A549 (cell line): Measurements from ENCODE around the gene CES1. TPM values are rescaled to one million over a fixed set of nuclear protein-coding genes. Genes with fewer than 3 reads are reported as not detected.
"Not testable (repeated sequence)": the region's sequence is repeated elsewhere in the genome, so short reads cannot be mapped to it uniquely, and the experiment has no call there.

Experiments used
- ATAC-seq, 2 experiments: fragments of 200-7000 bp in 1 of 2; fragments of >200 bp in 1 of 2; cut with Nextera tagmentation in 1 of 2; cut with Tn5 transposase in 1 of 2; 3 replicates each; pipeline versions ENCODE4 v1.8.0 to v1.9.1; 2018 to 2020; ENCODE audit warnings: mild to moderate bottlenecking in 1 of 2, moderate library complexity in 1 of 2
- CTCF ChIA-PET: fragments of 300-600 bp; sonication (Branson Sonifier 250); formaldehyde crosslinking; extraction: SDS; loops from one replicate; lab custom pipeline; 2021; ENCODE audit warnings: antibody characterized with exemption, inconsistent platforms; lab: Yijun Ruan, JAX
- POLR2A ChIA-PET: fragments of 350-600 bp; formaldehyde crosslinking; extraction: SDS; loops from one replicate; lab custom pipeline; 2021; ENCODE audit warnings: antibody characterized with exemption, inconsistent platforms; lab: Yijun Ruan, JAX
- DNase-seq, 2 experiments: peaks; one replicate each; pipeline versions ENCODE4 v3.0.0 to v3.0.0-alpha.2; 2011 to 2016; ENCODE audit warnings: low read depth in 1 of 2, low spot score in 1 of 2
- FAIRE-seq: peaks from 2 replicates; lab custom pipeline; 2011; peaks lifted over from hg19 to GRCh38; lab: Jason Lieb, UNC
- H3K27ac ChIP-seq, 2 experiments: fragments of >200 bp; sonication (Bioruptor Twin); formaldehyde crosslinking; 3 replicates each; pipeline ENCODE4 v1.5.1; 2016 to 2017
- H3K4me1 ChIP-seq: fragments of >200 bp; sonication (Bioruptor Twin); formaldehyde crosslinking; 3 replicates; pipeline ENCODE4 v1.6.1; 2016
- H3K4me2 ChIP-seq: fragments of >200 bp; sonication (Bioruptor Twin); formaldehyde crosslinking; 3 replicates; pipeline ENCODE4 v1.6.1; 2016
- H3K4me3 ChIP-seq: fragments of >200 bp; sonication (Bioruptor Twin); formaldehyde crosslinking; 3 replicates; pipeline ENCODE4 v1.5.1; 2016
- H3K9me3 ChIP-seq: fragments of >200 bp; sonication (Bioruptor Twin); formaldehyde crosslinking; 3 replicates; pipeline ENCODE4 v1.6.1; 2016
- ATOH8 ChIP-seq: fragments of 250-450 bp; sonication (Bioruptor Pico); IDR thresholded peaks from 2 replicates; pipeline ENCODE4 v1.5.0; 2020; ENCODE audit warnings: low read depth, mild to moderate bottlenecking, moderate library complexity
- CBX8 ChIP-seq: fragments of 200-600 bp; sonication (generic); IDR thresholded peaks from 2 replicates; pipeline ENCODE4 v1.6.1; 2016
- CEBPB ChIP-seq, 2 experiments: fragments of >200 bp in 1 of 2; sonication (Bioruptor Twin) in 1 of 2; formaldehyde crosslinking in 1 of 2; IDR thresholded peaks; 2 replicates each; pipeline ENCODE4 v1.6.1; 2012 to 2016
- CHD4 ChIP-seq: fragments of 200-600 bp; sonication (generic); IDR thresholded peaks from 2 replicates; pipeline ENCODE4 v1.6.1; 2016; ENCODE audit warnings: antibody characterized with exemption, mild to moderate bottlenecking, borderline replicate concordance
- EHF ChIP-seq: fragments of 250-450 bp; sonication (Bioruptor Pico); IDR thresholded peaks from 2 replicates; pipeline ENCODE4 v1.5.0; 2020; ENCODE audit warnings: mild to moderate bottlenecking
- FOSB ChIP-seq: fragments of 250-450 bp; sonication (Bioruptor Pico); IDR thresholded peaks from 2 replicates; pipeline ENCODE4 v1.5.0; 2020; ENCODE audit warnings: mild to moderate bottlenecking, moderate library complexity
- FOXS1 ChIP-seq: fragments of 250-450 bp; sonication (Bioruptor Pico); IDR thresholded peaks from 2 replicates; pipeline ENCODE4 v1.5.0; 2020; ENCODE audit warnings: mild to moderate bottlenecking, moderate library complexity
- HEYL ChIP-seq: fragments of 250-450 bp; sonication (Bioruptor Pico); IDR thresholded peaks from 2 replicates; pipeline ENCODE4 v1.8.0; 2021; ENCODE audit warnings: mild to moderate bottlenecking, moderate library complexity
- HOXA7 ChIP-seq: fragments of 250-450 bp; sonication (Bioruptor Pico); IDR thresholded peaks from 2 replicates; pipeline ENCODE4 v1.5.0; 2020; ENCODE audit warnings: mild to moderate bottlenecking, moderate library complexity
- KDM1A ChIP-seq: fragments of 200-600 bp; sonication (generic); IDR thresholded peaks from 2 replicates; pipeline ENCODE4 v1.6.1; 2016; ENCODE audit warnings: low read depth, mild to moderate bottlenecking
- KDM5A ChIP-seq: fragments of 200-600 bp; sonication (generic); IDR thresholded peaks from 2 replicates; pipeline ENCODE4 v1.6.1; 2016; ENCODE audit warnings: antibody characterized with exemption, mild to moderate bottlenecking
- NFE2L2 ChIP-seq: fragments of 150-350 bp; conservative IDR thresholded peaks from 2 replicates; pipeline ENCODE4 v1.6.1; 2014; ENCODE audit warnings: low read length
- NPAS2 ChIP-seq: fragments of 250-450 bp; sonication (Bioruptor Pico); IDR thresholded peaks from 2 replicates; pipeline ENCODE4 v1.8.0; 2022; ENCODE audit warnings: mild to moderate bottlenecking, moderate library complexity, borderline replicate concordance
- POLR2A ChIP-seq: IDR thresholded peaks from 2 replicates; pipeline ENCODE4 v1.6.1; 2012; ENCODE audit warnings: mild to moderate bottlenecking, low read length
- RARB ChIP-seq: fragments of 250-450 bp; sonication (Bioruptor Pico); IDR thresholded peaks from 2 replicates; pipeline ENCODE4 v1.8.0; 2021; ENCODE audit warnings: mild to moderate bottlenecking, moderate library complexity
- RNF2 ChIP-seq: fragments of 200-600 bp; sonication (generic); IDR thresholded peaks from 2 replicates; pipeline ENCODE4 v1.6.1; 2016; ENCODE audit warnings: low read depth, mild to moderate bottlenecking, antibody characterized with exemption, moderate library complexity, borderline replicate concordance
- SREBF2 ChIP-seq: fragments of 450-650 bp; IDR thresholded peaks from 2 replicates; pipeline ENCODE4 v1.6.1; 2014; ENCODE audit warnings: mild to moderate bottlenecking, moderate library complexity
- ZC3H11A ChIP-seq: fragments of 450-650 bp; IDR thresholded peaks from 2 replicates; pipeline ENCODE4 v1.6.1; 2014; ENCODE audit warnings: antibody characterized with exemption, mild to moderate bottlenecking
- ZFP36 ChIP-seq: fragments of 450-650 bp; IDR thresholded peaks from 2 replicates; pipeline ENCODE4 v1.6.1; 2014; ENCODE audit warnings: borderline replicate concordance; ENCODE audit not compliant: partially characterized antibody
- WGBS: methylation state at CpG from one replicate; pipeline ENCODE4 v1.1.6; 2017; ENCODE audit errors: missing lambda C conversion rate; 5-methylcytosine and 5-hydroxymethylcytosine counted together
- polyA plus RNA-seq, 4 experiments: library from polyadenylated mRNA; depleted of rRNA in 3 of 4; stranded (reverse); fragments of >200 nt; fragmentation: RNase III in 1 of 4; extraction: RNeasy Plus Mini Kit Qiagen cat#74134 plus additional on column Dnase treatment in 1 of 4; gene quantifications; 2 replicates in 3 of 4; 3 replicates in 1 of 4; pipeline ENCODE4 v1.2.3, GENCODE V29; 2011 to 2017
- TF ChIP-seq, protein P1 (sequence below): fragments of 450-650 bp; IDR thresholded peaks from 2 replicates; pipeline ENCODE4 v1.6.1; 2014; ENCODE audit warnings: antibody characterized with exemption
- TF ChIP-seq, protein P2 (sequence below): fragments of >200 bp; sonication (Bioruptor Twin); formaldehyde crosslinking; IDR thresholded peaks from 2 replicates; pipeline ENCODE4 v1.6.1; 2016
- TF ChIP-seq, protein P3 (sequence below): IDR thresholded peaks from 2 replicates; pipeline ENCODE4 v1.6.1; 2012; ENCODE audit warnings: low read depth, borderline replicate concordance

CES1 gene
- polyA plus RNA-seq, 2 of the 4 experiments (the other 2 are of a cell fraction), result 17.9 to 84.1 TPM

GRCh38 chr16:55836158-55836611 is 3.3 kb upstream of the CES1 start (continued):
- TF ChIP-seq, protein P1, sequence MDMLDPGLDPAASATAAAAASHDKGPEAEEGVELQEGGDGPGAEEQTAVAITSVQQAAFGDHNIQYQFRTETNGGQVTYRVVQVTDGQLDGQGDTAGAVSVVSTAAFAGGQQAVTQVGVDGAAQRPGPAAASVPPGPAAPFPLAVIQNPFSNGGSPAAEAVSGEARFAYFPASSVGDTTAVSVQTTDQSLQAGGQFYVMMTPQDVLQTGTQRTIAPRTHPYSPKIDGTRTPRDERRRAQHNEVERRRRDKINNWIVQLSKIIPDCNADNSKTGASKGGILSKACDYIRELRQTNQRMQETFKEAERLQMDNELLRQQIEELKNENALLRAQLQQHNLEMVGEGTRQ, result no peak
- TF ChIP-seq KDM5A, result no peak

GRCh38 chr16:55835581-55835980 is 2.7 kb upstream of the CES1 start:
- DNase-seq (peak in 1 of 2 experiments; percentile 29), FAIRE-seq (no peak), ATAC-seq (no peak)
- ChIA-PET CTCF (interaction anchor here (1.8 kb wide), 1 partner anchor 371 kb away, joined by 8 read pairs; no protein-coding TSS in a partner anchor), POLR2A (no interaction called here)
- no peak overlapping the region for H3K4me2 ChIP-seq
- peaks cover 14% of the 10 kb centered on the region for H3K4me1 ChIP-seq
- TF ChIP-seq EHF (CRISPR knock-in tag) (no peak), CEBPB (IDR thresholded peaks at IDR 0.05) (peak in 1 of 2 experiments; percentile 33; a peak in 1 of 4 replicates), HEYL (CRISPR knock-in tag) (0 out of 2 replicates have a peak, but pooled peaks have one; percentile 7)
- peak overlapping the region; percentile 70 to 78; a peak in 4 of 6 replicates for H3K27ac ChIP-seq
- WGBS, result 8% methylated on average over 1 of the region's 1 CpG
- H3K9me3 ChIP-seq, result no peaks in the 10 kb centered on the region
- no peak overlapping the region for H3K4me3 ChIP-seq

GRCh38 chr16:55835173-55835572 is 2.3 kb upstream of the CES1 start:
- 98% methylated on average over 3 of the region's 3 CpGs for WGBS
- POLR2A ChIA-PET, H3K4me3 ChIP-seq, ATAC-seq, H3K27ac ChIP-seq, FAIRE-seq, DNase-seq, H3K9me3 ChIP-seq, H3K4me2 ChIP-seq: not testable (repeated sequence)
- CTCF ChIA-PET, result interaction anchor here (1.8 kb wide), 1 partner anchor 370 kb away, joined by 8 read pairs; no protein-coding TSS in a partner anchor
- peaks cover 14% of the 10 kb centered on the region for H3K4me1 ChIP-seq

DNA sequence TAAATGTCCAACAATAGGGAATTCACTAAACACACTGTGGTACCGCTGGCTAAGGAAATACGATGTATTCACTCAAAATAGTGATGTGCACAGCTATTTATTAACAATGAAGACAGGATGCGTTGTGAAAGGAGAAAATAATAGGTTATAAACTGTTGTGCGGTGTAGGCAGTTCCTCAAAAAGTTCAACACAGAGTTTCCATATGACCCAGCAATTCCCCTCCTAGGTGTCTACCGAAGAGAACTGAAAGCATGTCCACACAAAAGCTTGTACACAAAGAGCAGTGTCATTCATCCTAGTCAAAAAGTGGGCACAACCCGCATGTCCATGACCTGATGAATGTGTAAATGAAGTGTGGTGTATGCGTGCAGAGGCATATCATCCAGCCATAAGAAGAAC is 1.2 kb upstream of the CES1 start:
- Histone ChIP-seq H3K27ac (no peak overlapping the region), H3K4me1 (peaks cover 14% of the 10 kb centered on the region), H3K9me3 (no peaks in the 10 kb centered on the region), H3K4me2 (no peak overlapping the region), H3K4me3 (no peak overlapping the region)
- 78% methylated on average over 7 of the region's 7 CpGs for WGBS
- ATAC-seq (no peak), DNase-seq (no peak), FAIRE-seq (no peak)
- CTCF ChIA-PET, result interaction anchor here (1.5 to 2.7 kb wide), 2 partner anchors 8 to 122 kb away, joined by 5 to 10 read pairs; no protein-coding TSS in a partner anchor
- TF ChIP-seq CHD4 (no peak), NPAS2 (no peak), CEBPB (IDR thresholded peaks at IDR 0.05) (no peak), POLR2A (no peak), EHF (CRISPR knock-in tag) (no peak), NFE2L2 (no peak), SREBF2 (no peak), FOSB (CRISPR knock-in tag) (no peak), RARB (CRISPR knock-in tag) (no peak), FOXS1 (CRISPR knock-in tag) (no peak)
- POLR2A ChIA-PET, result no interaction called here

DNA sequence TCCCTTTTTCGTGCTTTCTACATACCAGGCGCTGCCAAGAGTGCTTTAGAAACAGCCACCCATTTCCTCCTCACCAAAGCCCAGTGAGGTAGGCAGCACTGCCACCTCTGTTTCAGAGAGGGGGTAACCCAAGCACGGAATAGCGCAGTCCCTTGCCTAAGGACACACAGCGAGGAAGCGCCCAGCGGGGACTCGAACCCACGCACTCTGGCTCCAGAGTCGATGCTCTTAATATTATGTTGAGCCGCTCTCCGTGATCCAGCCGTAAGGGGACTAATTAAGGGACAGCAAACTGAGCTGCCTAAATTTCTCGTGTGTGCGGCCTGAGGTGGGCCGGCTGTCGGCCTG is 497 bp downstream of the CES1 start:
- H3K9me3 ChIP-seq, result no peaks in the 10 kb centered on the region
- ATAC-seq (peak in 1 of 2 experiments; percentile 7; a peak in 2 of 6 replicates), DNase-seq (peak in 1 of 2 experiments; percentile 9), FAIRE-seq (no peak)
- TF ChIP-seq ZC3H11A, result no peak
- TF ChIP-seq NFE2L2, result no peak
- TF ChIP-seq ZFP36, result no peak
- no peak for TF ChIP-seq HOXA7
- no peak for TF ChIP-seq KDM1A
- TF ChIP-seq CEBPB (IDR thresholded peaks at IDR 0.05), result no peak
- TF ChIP-seq, protein P2, sequence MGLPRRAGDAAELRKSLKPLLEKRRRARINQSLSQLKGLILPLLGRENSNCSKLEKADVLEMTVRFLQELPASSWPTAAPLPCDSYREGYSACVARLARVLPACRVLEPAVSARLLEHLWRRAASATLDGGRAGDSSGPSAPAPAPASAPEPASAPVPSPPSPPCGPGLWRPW, result no peak
- TF ChIP-seq FOXS1 (CRISPR knock-in tag), result no peak
- TF ChIP-seq, protein P3, sequence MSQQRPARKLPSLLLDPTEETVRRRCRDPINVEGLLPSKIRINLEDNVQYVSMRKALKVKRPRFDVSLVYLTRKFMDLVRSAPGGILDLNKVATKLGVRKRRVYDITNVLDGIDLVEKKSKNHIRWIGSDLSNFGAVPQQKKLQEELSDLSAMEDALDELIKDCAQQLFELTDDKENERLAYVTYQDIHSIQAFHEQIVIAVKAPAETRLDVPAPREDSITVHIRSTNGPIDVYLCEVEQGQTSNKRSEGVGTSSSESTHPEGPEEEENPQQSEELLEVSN, result no peak
- no peak for TF ChIP-seq CBX8
- no peak for TF ChIP-seq CHD4
- no peak for TF ChIP-seq NPAS2
- TF ChIP-seq RARB (CRISPR knock-in tag), result no peak
- TF ChIP-seq RNF2, result no peak
- TF ChIP-seq ATOH8 (CRISPR knock-in tag), result no peak
- TF ChIP-seq POLR2A, result no peak
- 77% methylated on average over 10 of the region's 17 CpGs for WGBS
- H3K27ac ChIP-seq, result peak overlapping the region; percentile 34 to 38; a peak in 2 of 6 replicates
- peak overlapping the region; percentile 53; the same call in 2 of the 3 replicates for H3K4me2 ChIP-seq
- ChIA-PET CTCF (interaction anchor here (2.7 kb wide), 1 partner anchor 10 kb away, joined by 10 read pairs; no protein-coding TSS in a partner anchor), POLR2A (no interaction called here)
- H3K4me1 ChIP-seq, result peaks cover 14% of the 10 kb centered on the region
- peak overlapping the region; percentile 36 for H3K4me3 ChIP-seq
